B cell (primary cell): ENCODE results near the gene REC8. TPM values are rescaled to one million over a fixed set of nuclear protein-coding genes. Genes with fewer than 3 reads are reported as not detected.

Experiments used
- ATAC-seq: fragments of 200-7000 bp; cut with Tn5 transposase; one replicate; pipeline ENCODE4 v1.10.0; 2021; ENCODE audit warnings: low read depth, mild to moderate bottlenecking, moderate number of reproducible peaks, moderate library complexity
- CTCF ChIA-PET: fragments of 350-600 bp; sonication (Branson Sonifier 250); formaldehyde crosslinking; loops from one replicate; lab custom pipeline; 2021; ENCODE audit warnings: antibody characterized with exemption, inconsistent platforms; lab: Charles Lee
- POLR2A ChIA-PET: fragments of 350-600 bp; sonication (Branson Sonifier 250); formaldehyde crosslinking; loops from one replicate; lab custom pipeline; 2021; ENCODE audit warnings: antibody characterized with exemption; lab: Charles Lee
- DNase-seq: peaks from one replicate; pipeline ENCODE4 v3.0.0; 2013
- H2AFZ ChIP-seq: 2 replicates; pipeline ENCODE4 v1.6.1; 2012; ENCODE audit warnings: mild to moderate bottlenecking, low read depth, low read length; ENCODE audit not compliant: insufficient read depth, poor library complexity, severe bottlenecking
- H3K27ac ChIP-seq, 2 donors: 1 replicate in 1 of 2; 2 replicates in 1 of 2; pipeline ENCODE4 v1.5.1; 2012 to 2013; ENCODE audit warnings: low read length in 2 of 2, mild to moderate bottlenecking in 2 of 2, moderate library complexity in 1 of 2
- H3K27me3 ChIP-seq, 4 experiments: fragments of 200-600 bp in 1 of 4; sonication (generic) in 1 of 4; replicated peaks in 1 of 4; 1 replicate in 2 of 4; 2 replicates in 2 of 4; pipeline versions ENCODE4 v1.6.1 to v1.7.0; 2013 to 2016; ENCODE audit warnings: low read length in 3 of 4, mild to moderate bottlenecking in 2 of 4, mixed read lengths in 1 of 4, moderate library complexity in 1 of 4; ENCODE audit not compliant: insufficient read depth in 4 of 4, control insufficient read depth in 3 of 4; ENCODE audit errors: control extremely low read depth in 1 of 4
- H3K36me3 ChIP-seq, 2 experiments: replicated peaks in 1 of 2; 1 replicate in 1 of 2; 2 replicates in 1 of 2; pipeline versions ENCODE4 v1.6.1 to v1.7.1; 2013; ENCODE audit warnings: low read length in 1 of 2; ENCODE audit not compliant: insufficient read depth in 2 of 2, control insufficient read depth in 1 of 2; ENCODE audit errors: control extremely low read depth in 1 of 2, extremely low read depth in 1 of 2
- H3K4me1 ChIP-seq, 2 donors: fragments of 200-600 bp in 1 of 2; sonication (generic) in 1 of 2; 1 replicate in 1 of 2; 2 replicates in 1 of 2; pipeline versions ENCODE4 v1.5.1 to v1.6.1; 2013 to 2017; ENCODE audit warnings: low read length in 2 of 2; ENCODE audit not compliant: control insufficient read depth in 2 of 2, insufficient read depth in 2 of 2
- H3K4me2 ChIP-seq: replicated peaks from 2 replicates; pipeline ENCODE3; 2012; ENCODE audit warnings: mild to moderate bottlenecking, low read depth, low read length; ENCODE audit not compliant: poor library complexity, severe bottlenecking
- H3K4me3 ChIP-seq, 5 experiments: fragments of 200-600 bp in 1 of 5; sonication (generic) in 1 of 5; 1 replicate in 3 of 5; 2 replicates in 2 of 5; pipeline versions ENCODE4 v1.5.1 to v1.7.0; 2011 to 2016; ENCODE audit warnings: low read length in 4 of 5, mild to moderate bottlenecking in 4 of 5, low read depth in 2 of 5, control low read depth in 1 of 5, moderate library complexity in 1 of 5; ENCODE audit not compliant: insufficient read depth in 1 of 5; ENCODE audit errors: control extremely low read depth in 1 of 5, extremely low read depth in 1 of 5
- H3K79me2 ChIP-seq: fragments of 200-600 bp; sonication (generic); one replicate; pipeline ENCODE4 v1.6.0; 2016; ENCODE audit warnings: low read length; ENCODE audit not compliant: control insufficient read depth, insufficient read depth
- H3K9ac ChIP-seq: fragments of 200-600 bp; sonication (generic); 2 replicates; pipeline ENCODE4 v1.6.1; 2017; ENCODE audit warnings: mild to moderate bottlenecking, low read length, moderate library complexity
- H3K9me3 ChIP-seq, 3 donors: one replicate each; pipeline versions ENCODE4 v1.6.1 to v1.7.1; 2013; ENCODE audit warnings: low read length in 2 of 3; ENCODE audit not compliant: control insufficient read depth in 2 of 3, insufficient read depth in 1 of 3; ENCODE audit errors: control extremely low read depth in 1 of 3
- H4K20me1 ChIP-seq: 2 replicates; pipeline ENCODE4 v1.6.0; 2012; ENCODE audit warnings: mild to moderate bottlenecking, low read length; ENCODE audit not compliant: insufficient read depth, control insufficient read depth, poor library complexity, severe bottlenecking
- H3K27ac Mint-ChIP-seq: one replicate; pipeline ENCODE4 v1.8.0; 2021; ENCODE audit warnings: mixed read lengths
- H3K27me3 Mint-ChIP-seq: one replicate; pipeline ENCODE4 v1.8.0; 2021; ENCODE audit warnings: mixed read lengths
- H3K4me1 Mint-ChIP-seq: one replicate; pipeline ENCODE4 v1.8.0; 2021; ENCODE audit warnings: mixed read lengths
- H3K4me3 Mint-ChIP-seq: one replicate; pipeline ENCODE4 v1.8.0; 2021; ENCODE audit warnings: mixed read lengths
- H3K9me3 Mint-ChIP-seq: one replicate; pipeline ENCODE4 v1.8.0; 2022; ENCODE audit warnings: mixed read lengths; ENCODE audit not compliant: insufficient read depth
- CTCF ChIP-seq: fragments of 200-600 bp; IDR thresholded peaks from one replicate; pipeline ENCODE4 v1.8.0; 2022; ENCODE audit warnings: antibody characterized with exemption, mild to moderate bottlenecking
- EZH2 ChIP-seq: IDR thresholded peaks from 2 replicates; pipeline ENCODE4 v1.6.1; 2012; ENCODE audit warnings: borderline replicate concordance, low read depth, mild to moderate bottlenecking, moderate library complexity, low read length; ENCODE audit not compliant: insufficient read depth, poor library complexity, severe bottlenecking
- WGBS: methylation state at CpG from one replicate; pipeline ENCODE4 v1.1.5; 2013; ENCODE audit warnings: missing lambda C conversion rate; ENCODE audit not compliant: insufficient coverage; 5-methylcytosine and 5-hydroxymethylcytosine counted together
- intact Hi-C: fragments of 100-400 bp; cut with micrococcal nuclease; formaldehyde crosslinking; loops from one replicate; pipeline ENCODE4 v1.10.0; 2022
- polyA plus RNA-seq: library from polyadenylated mRNA; depleted of rRNA; stranded (reverse); fragments of >200 nt; gene quantifications from 2 replicates; pipeline ENCODE4 v1.2.3, GENCODE V29; 2012
- total RNA-seq, 2 donors: library from RNA; stranded (reverse); fragments of 120-200 nt in 1 of 2; gene quantifications; 1 replicate in 1 of 2; 2 replicates in 1 of 2; pipeline versions ENCODE4 v1.2.3 to v1.2.4, GENCODE V29; 2013 to 2022

The REC8 gene
- total and polyA plus RNA-seq, 2 donors (not counting 1 experiment from before 2014, with no cell fraction given): 34.0 to 62.1 TPM

DNA sequence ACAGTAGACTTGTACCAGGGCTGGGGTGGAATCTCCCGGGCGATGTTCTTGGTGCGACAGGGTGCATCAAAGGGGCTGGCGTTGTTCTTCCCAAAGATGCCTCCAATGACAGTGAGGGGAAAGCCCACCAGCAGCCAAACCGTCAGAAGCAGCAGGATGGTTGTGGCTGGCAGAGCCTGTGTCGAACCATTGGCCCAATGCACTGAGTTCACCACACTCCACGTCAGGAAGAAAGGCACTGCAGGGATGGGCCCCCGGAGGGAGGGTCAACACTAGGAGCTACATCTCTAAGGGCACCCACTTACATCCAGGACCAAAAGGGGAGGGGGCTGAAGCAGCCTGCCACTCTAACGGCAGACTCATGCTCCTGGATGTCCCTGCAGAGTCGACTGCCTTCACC lies 18.5 kb downstream of the REC8 start:
- Histone ChIP-seq H3K27me3 (no peaks in the 10 kb centered on the region), H3K9ac (no peak overlapping the region), H3K4me1 (peaks cover 25 to 29% of the 10 kb centered on the region in 2 donors), H3K4me3 (no peak overlapping the region), H3K27ac (no peak overlapping the region), H3K79me2 (peaks cover 66% of the 10 kb centered on the region), H3K36me3 (peaks cover 3 to 27% of the 10 kb centered on the region in 2 experiments), H3K9me3 (no peaks in the 10 kb centered on the region), H2AFZ (no peak overlapping the region), H4K20me1 (no peaks in the 10 kb centered on the region), H3K4me2 (no peak overlapping the region)
- ChIA-PET CTCF (interaction anchor here (1.5 to 3.4 kb wide), 3 partner anchors 23 to 120 kb away, joined by 4 to 11 read pairs (median 5); partner anchors contain the start of genes CHMP4A, LTB4R2 and TINF2), POLR2A (interaction anchor here (1.3 kb wide), 1 partner anchor 23 kb away, joined by 3 read pairs; the partner anchor contains the start of gene CHMP4A)
- ATAC-seq (no peak), DNase-seq (no peak)
- no peak for TF ChIP-seq CTCF
- no peak for TF ChIP-seq EZH2
- H3K27ac Mint-ChIP-seq: no peak overlapping the region
- no peak overlapping the region for H3K4me3 Mint-ChIP-seq
- intact Hi-C loops: no loop called here
- WGBS: 96% methylated on average over 8 of the region's 10 CpGs
- no peaks in the 10 kb centered on the region for H3K9me3 Mint-ChIP-seq
- no peaks in the 10 kb centered on the region for H3K27me3 Mint-ChIP-seq
- peaks cover 50% of the 10 kb centered on the region for H3K4me1 Mint-ChIP-seq

- Histone ChIP-seq H3K9me3 (no peaks in the 10 kb centered on the region), H3K27ac (no peak overlapping the region), H3K4me2 (no peak overlapping the region), H2AFZ (no peak overlapping the region), H3K79me2 (peaks cover 52% of the 10 kb centered on the region), H4K20me1 (no peaks in the 10 kb centered on the region), H3K9ac (no peak overlapping the region), H3K36me3 (peaks cover 0 to 14% of the 10 kb centered on the region in 2 experiments), H3K4me1 (peaks cover 28 to 35% of the 10 kb centered on the region in 2 donors), H3K4me3 (no peak overlapping the region), H3K27me3 (no peaks in the 10 kb centered on the region)
- no peak for ATAC-seq
- H3K27ac Mint-ChIP-seq: peak overlapping the region; percentile 37
- TF ChIP-seq EZH2 (no peak), CTCF (no peak)
- H3K9me3 Mint-ChIP-seq: no peaks in the 10 kb centered on the region
- intact Hi-C loops: no loop called here
- H3K27me3 Mint-ChIP-seq: no peaks in the 10 kb centered on the region
- 97% methylated on average over 12 of the region's 15 CpGs for WGBS
- peaks cover 54% of the 10 kb centered on the region for H3K4me1 Mint-ChIP-seq
- ChIA-PET POLR2A (no interaction called here), CTCF (no interaction called here)
- H3K4me3 Mint-ChIP-seq: peak overlapping the region; percentile 62
- no peak for DNase-seq
Measured at GRCh38 chr14:24192933-24193332, 21.1 kb downstream of the REC8 start.
